Measurements from ENCODE around the gene DNM3.

GRCh38 chr1:172342584-172343239, 501.4 kb downstream of the DNM3 start:
- no peak for TF ChIP-seq EZH2phosphoT487 (IDR thresholded peaks at IDR 0.05; ENCODE audit: borderline replicate concordance, low read length)
- TF ChIP-seq CTCF (IDR thresholded peaks at IDR 0.05; ENCODE audit: low read depth, low read length, poor library complexity, severe bottlenecking), result no peak

Measured in DOHH2 (cell line).